ENCODE measurements around the gene LCN6. TPM values are rescaled to one million over a fixed set of nuclear protein-coding genes. Genes with fewer than 3 reads are reported as not detected.
"Not testable (repeated sequence)": the region's sequence is repeated elsewhere in the genome, so short reads cannot be mapped to it uniquely, and the experiment has no call there.

LCN6 gene
- total and polyA plus RNA-seq, 10 of the 15 experiments (the other 5 are each of a cell fraction or from before 2014, with no cell fraction given): not detected

GRCh38 chr9:136704741-136705140 is 43.6 kb downstream of the LCN6 start:
- H3K27me3 ChIP-seq (replicated peaks in 1 of 2; ENCODE audit: control insufficient read depth in 2 of 2, insufficient read depth in 2 of 2, low read length in 1 of 2); POLR2A ChIA-PET; H3K79me2 ChIP-seq (ENCODE audit: control insufficient read depth, insufficient read depth, low read length); H3K4me2 ChIP-seq (ENCODE audit: control insufficient read depth, insufficient read depth); BruUV-seq (replicated peaks); H3K9ac ChIP-seq (ENCODE audit: control insufficient read depth, insufficient read depth, low read length); H3K36me3 ChIP-seq (ENCODE audit: control insufficient read depth in 2 of 2, insufficient read depth in 2 of 2, low read length in 1 of 2); RAD21 ChIA-PET (ENCODE audit: unreplicated experiment); H3K4me3 ChIP-seq; intact Hi-C loops (cut with micrococcal nuclease; ENCODE audit: unreplicated experiment); SMC1A ChIA-PET (ENCODE audit: uncharacterized antibody, unreplicated experiment); in situ Hi-C loops (cut with MboI); H2AFZ ChIP-seq (ENCODE audit: control insufficient read depth, low read depth, low read length); H3K27ac ChIP-seq (ENCODE audit: control insufficient read depth, insufficient read depth); DNase-seq (ENCODE audit: low read depth, low spot score); ATAC-seq; H4K20me1 ChIP-seq (ENCODE audit: control insufficient read depth, insufficient read depth); FAIRE-seq; H3K9me3 ChIP-seq (replicated peaks; ENCODE audit: control insufficient read depth, insufficient read depth, low read length): not testable (repeated sequence)
- H3K4me1 ChIP-seq (ENCODE audit: control insufficient read depth, insufficient read depth, low read length): peaks cover 20% of the 10 kb centered on the region
- CTCF ChIA-PET: interaction anchor here (0.9 kb wide), 1 partner anchor 53 kb away, joined by 4 read pairs; the partner anchor contains the start of gene LCN8
- TF ChIP-seq, protein P1, sequence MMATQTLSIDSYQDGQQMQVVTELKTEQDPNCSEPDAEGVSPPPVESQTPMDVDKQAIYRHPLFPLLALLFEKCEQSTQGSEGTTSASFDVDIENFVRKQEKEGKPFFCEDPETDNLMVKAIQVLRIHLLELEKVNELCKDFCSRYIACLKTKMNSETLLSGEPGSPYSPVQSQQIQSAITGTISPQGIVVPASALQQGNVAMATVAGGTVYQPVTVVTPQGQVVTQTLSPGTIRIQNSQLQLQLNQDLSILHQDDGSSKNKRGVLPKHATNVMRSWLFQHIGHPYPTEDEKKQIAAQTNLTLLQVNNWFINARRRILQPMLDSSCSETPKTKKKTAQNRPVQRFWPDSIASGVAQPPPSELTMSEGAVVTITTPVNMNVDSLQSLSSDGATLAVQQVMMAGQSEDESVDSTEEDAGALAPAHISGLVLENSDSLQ (IDR thresholded peaks at IDR 0.05): peak; percentile 60
- WGBS (ENCODE audit: insufficient coverage, insufficient replicate concordance, low lambda C conversion rate, missing lambda C conversion rate): 55% methylated on average over 8 of the region's 8 CpGs

- H3K36me3 ChIP-seq (ENCODE audit: control insufficient read depth in 2 of 2, insufficient read depth in 2 of 2, low read length in 1 of 2): no peaks in the 10 kb centered on the region
- ChIA-PET RAD21 (ENCODE audit: unreplicated experiment) (no interaction called here), SMC1A (ENCODE audit: uncharacterized antibody, unreplicated experiment) (interaction anchor here (1.0 kb wide), 1 partner anchor 23 kb away, joined by 4 read pairs; no protein-coding TSS in a partner anchor), CTCF (interaction anchor here (0.8 to 3.5 kb wide), 3 partner anchors 17 to 38 kb away, joined by 3 to 16 read pairs (median 3); no protein-coding TSS in a partner anchor), POLR2A (no interaction called here)
- WGBS (ENCODE audit: insufficient coverage, insufficient replicate concordance, low lambda C conversion rate, missing lambda C conversion rate): 39% methylated on average over 12 of the region's 12 CpGs
- DNase-seq (ENCODE audit: low read depth, low spot score) (no peak), FAIRE-seq (no peak), ATAC-seq (no peak)
- BruUV-seq (replicated peaks): no TSS peak
- in situ Hi-C loops (cut with MboI) (no loop called here), intact Hi-C loops (cut with micrococcal nuclease; ENCODE audit: unreplicated experiment) (no loop called here)
- H3K4me2 ChIP-seq (ENCODE audit: control insufficient read depth, insufficient read depth): no peak overlapping the region
- H3K27me3 ChIP-seq (replicated peaks in 1 of 2; ENCODE audit: control insufficient read depth in 2 of 2, insufficient read depth in 2 of 2, low read length in 1 of 2): no peaks in the 10 kb centered on the region; a peak in 2 of 4 replicates
- peaks cover 20% of the 10 kb centered on the region for H3K4me1 ChIP-seq (ENCODE audit: control insufficient read depth, insufficient read depth, low read length)
- no peaks in the 10 kb centered on the region for H4K20me1 ChIP-seq (ENCODE audit: control insufficient read depth, insufficient read depth)
- TF ChIP-seq CUX1 (IDR thresholded peaks at IDR 0.05; ENCODE audit: insufficient replicate concordance, low read depth, low read length) (no peak), IKZF1 (conservative IDR thresholded peaks at IDR 0.05) (0 out of 2 replicates have a peak, but pooled peaks have one; percentile 30), SPI1 (IDR thresholded peaks at IDR 0.05; ENCODE audit: borderline replicate concordance, insufficient read depth, low read depth, low read length) (peak; percentile 6; the same call in 1 of the 2 replicates), RELA (IDR thresholded peaks at IDR 0.05; ENCODE audit: borderline replicate concordance, partially characterized antibody) (no peak), MAX (IDR thresholded peaks at IDR 0.05; ENCODE audit: low read depth, low read length) (no peak), RUNX3 (IDR thresholded peaks at IDR 0.05; ENCODE audit: low read length) (peak; percentile 51), POU2F2 (IDR thresholded peaks at IDR 0.05; ENCODE audit: borderline replicate concordance, low read depth, low read length) (no peak)
- no peak overlapping the region for H3K27ac ChIP-seq (ENCODE audit: control insufficient read depth, insufficient read depth)
- no peak overlapping the region; the same call in 1 of the 2 replicates for H2AFZ ChIP-seq (ENCODE audit: control insufficient read depth, low read depth, low read length)
- H3K4me3 ChIP-seq: no peak overlapping the region
- no peaks in the 10 kb centered on the region for H3K79me2 ChIP-seq (ENCODE audit: control insufficient read depth, insufficient read depth, low read length)
- H3K9me3 ChIP-seq (replicated peaks; ENCODE audit: control insufficient read depth, insufficient read depth, low read length): no peaks in the 10 kb centered on the region
- no peak overlapping the region for H3K9ac ChIP-seq (ENCODE audit: control insufficient read depth, insufficient read depth, low read length)
These were observed 45.0 kb downstream of the LCN6 start for GRCh38 chr9:136703276-136703860.
